ENCODE data around the gene GLG1. TPM values are rescaled to one million over a fixed set of nuclear protein-coding genes. Genes with fewer than 3 reads are reported as not detected.

The GLG1 gene
- total RNA-seq, 4 donors from 2014 or later, result 90.0 to 153 (median 113) TPM

DNA sequence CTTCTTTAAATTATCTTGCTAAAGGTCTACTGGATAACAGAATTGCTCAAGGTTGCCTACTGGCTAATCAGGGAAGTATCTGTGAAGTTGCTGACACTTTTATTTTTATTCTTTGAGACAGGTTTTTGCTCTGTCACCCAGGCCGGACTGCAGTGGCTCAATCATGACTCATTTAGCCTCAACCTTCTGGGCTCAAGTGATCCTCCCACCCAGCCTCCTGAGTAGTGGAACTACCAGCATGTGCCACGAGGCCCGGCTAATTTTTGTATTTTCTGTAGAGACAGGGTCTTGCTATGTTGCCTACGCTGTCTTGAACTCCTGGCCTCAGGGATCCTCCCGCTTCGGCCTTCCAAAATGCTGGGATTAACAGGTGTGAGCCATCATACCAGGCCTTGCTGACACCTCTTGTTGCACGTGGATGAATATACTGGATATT is 43.1 kb downstream of the GLG1 start:
- H3K36me3 ChIP-seq, result no peaks in the 10 kb centered on the region
- H3K27ac ChIP-seq, result no peak overlapping the region
- H3K9me3 ChIP-seq, result no peaks in the 10 kb centered on the region
- no peak overlapping the region for H3K4me3 ChIP-seq
- H3K4me1 ChIP-seq, result no peaks in the 10 kb centered on the region
- TF ChIP-seq, protein P1, sequence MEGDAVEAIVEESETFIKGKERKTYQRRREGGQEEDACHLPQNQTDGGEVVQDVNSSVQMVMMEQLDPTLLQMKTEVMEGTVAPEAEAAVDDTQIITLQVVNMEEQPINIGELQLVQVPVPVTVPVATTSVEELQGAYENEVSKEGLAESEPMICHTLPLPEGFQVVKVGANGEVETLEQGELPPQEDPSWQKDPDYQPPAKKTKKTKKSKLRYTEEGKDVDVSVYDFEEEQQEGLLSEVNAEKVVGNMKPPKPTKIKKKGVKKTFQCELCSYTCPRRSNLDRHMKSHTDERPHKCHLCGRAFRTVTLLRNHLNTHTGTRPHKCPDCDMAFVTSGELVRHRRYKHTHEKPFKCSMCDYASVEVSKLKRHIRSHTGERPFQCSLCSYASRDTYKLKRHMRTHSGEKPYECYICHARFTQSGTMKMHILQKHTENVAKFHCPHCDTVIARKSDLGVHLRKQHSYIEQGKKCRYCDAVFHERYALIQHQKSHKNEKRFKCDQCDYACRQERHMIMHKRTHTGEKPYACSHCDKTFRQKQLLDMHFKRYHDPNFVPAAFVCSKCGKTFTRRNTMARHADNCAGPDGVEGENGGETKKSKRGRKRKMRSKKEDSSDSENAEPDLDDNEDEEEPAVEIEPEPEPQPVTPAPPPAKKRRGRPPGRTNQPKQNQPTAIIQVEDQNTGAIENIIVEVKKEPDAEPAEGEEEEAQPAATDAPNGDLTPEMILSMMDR (IDR thresholded peaks at IDR 0.05), result peak in 2 of 6 experiments; percentile 18 to 25
- no peak for TF ChIP-seq POLR2A (IDR thresholded peaks at IDR 0.05)
- no peaks in the 10 kb centered on the region for H3K27me3 ChIP-seq
- DNase-seq, result peak in 1 of 3 donors; percentile 53

DNA sequence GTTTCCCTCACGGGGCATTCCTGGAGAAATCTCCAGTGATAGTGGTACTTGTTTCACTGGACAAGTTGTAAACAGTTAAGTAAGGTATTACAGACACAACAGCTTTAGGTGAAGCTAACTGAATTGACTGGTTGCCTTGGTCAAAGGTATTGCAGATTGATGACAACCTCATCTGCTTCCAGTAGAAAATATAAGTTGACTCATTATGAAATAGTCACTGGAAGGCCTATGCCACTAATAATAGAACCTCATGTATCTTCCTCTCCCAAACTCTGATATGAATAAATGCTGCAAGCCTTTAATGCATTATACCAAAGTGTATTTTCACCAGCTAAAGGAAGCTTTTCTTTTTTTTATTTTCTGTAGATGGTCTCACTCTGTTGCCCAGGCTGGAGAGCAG is 44.8 kb downstream of the GLG1 start:
- Histone ChIP-seq H3K36me3 (no peaks in the 10 kb centered on the region), H3K4me1 (no peaks in the 10 kb centered on the region), H3K27me3 (no peaks in the 10 kb centered on the region), H3K4me3 (no peak overlapping the region), H3K27ac (no peak overlapping the region), H3K9me3 (no peaks in the 10 kb centered on the region)
- DNase-seq, result no peak
- TF ChIP-seq POLR2A (IDR thresholded peaks at IDR 0.05), result no peak
- TF ChIP-seq, protein P1 (IDR thresholded peaks at IDR 0.05), result no peak

DNA sequence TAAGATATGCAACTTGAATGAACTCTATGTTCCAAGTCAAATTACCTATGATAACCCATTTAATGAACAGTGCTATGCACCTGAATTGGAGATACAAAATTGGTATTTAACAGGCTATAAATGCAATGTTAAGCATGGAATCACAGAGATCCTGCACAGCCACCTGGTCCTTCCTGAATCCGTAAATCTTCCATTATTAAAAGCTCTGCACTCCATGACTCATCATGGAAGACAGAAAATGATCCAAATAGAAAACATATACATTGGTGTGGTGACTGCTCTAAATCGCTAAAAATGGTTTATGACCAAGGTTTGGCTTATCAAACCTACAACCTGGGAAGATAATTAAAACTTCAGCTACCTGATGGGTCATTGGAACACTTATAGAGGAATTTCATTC is 45.3 kb downstream of the GLG1 start:
- DNase-seq, result no peak
- Histone ChIP-seq H3K36me3 (no peaks in the 10 kb centered on the region), H3K27ac (no peak overlapping the region), H3K4me1 (no peaks in the 10 kb centered on the region), H3K27me3 (no peaks in the 10 kb centered on the region), H3K9me3 (no peaks in the 10 kb centered on the region), H3K4me3 (no peak overlapping the region)
- TF ChIP-seq, protein P1 (IDR thresholded peaks at IDR 0.05), result no peak
- no peak for TF ChIP-seq POLR2A (IDR thresholded peaks at IDR 0.05)

DNA sequence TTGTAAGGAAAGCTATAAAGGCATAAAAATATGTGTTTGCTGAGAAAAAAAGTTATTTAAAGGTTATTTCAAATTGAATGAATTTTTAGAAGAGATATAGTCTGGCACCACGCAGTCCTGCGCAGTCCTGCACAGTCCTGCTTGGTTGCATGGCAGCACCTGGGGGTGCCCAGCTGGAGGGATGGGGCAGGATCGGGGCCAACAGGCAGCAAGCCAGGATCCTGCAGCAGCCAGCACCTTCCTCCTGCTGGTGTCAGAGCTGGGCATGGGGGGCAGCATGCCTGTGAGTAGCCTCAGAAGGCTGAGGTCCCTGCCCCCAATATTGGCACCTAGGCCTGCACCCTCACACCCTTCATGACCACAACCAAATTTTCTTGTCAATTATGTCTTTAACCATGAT is 46.0 kb downstream of the GLG1 start:
- Histone ChIP-seq H3K4me1 (no peaks in the 10 kb centered on the region), H3K27ac (no peak overlapping the region), H3K36me3 (no peaks in the 10 kb centered on the region), H3K9me3 (no peaks in the 10 kb centered on the region), H3K4me3 (no peak overlapping the region), H3K27me3 (no peaks in the 10 kb centered on the region)
- TF ChIP-seq, protein P1 (IDR thresholded peaks at IDR 0.05), result no peak
- no peak for TF ChIP-seq POLR2A (IDR thresholded peaks at IDR 0.05)
- no peak for DNase-seq

DNA sequence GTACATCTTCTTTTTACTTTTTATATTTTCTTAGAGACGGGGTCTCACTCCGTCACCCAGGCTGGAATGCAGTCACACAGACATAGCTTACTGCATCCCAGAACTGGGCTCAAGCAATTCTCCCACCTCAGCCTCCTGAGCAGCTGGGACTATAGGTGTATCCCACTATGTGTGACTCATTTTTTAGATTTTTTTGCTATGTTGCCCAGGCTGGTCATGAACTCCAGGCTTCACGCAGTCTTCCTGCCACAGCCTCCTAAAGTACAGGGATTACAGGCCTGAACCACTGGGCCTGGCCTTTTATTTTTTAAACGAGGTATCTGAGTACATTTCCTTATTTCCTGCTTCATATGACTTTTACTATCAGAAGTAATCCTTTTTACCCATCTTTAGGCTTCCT is 48.0 kb downstream of the GLG1 start:
- TF ChIP-seq POLR2A (IDR thresholded peaks at IDR 0.05), result no peak
- TF ChIP-seq, protein P1 (IDR thresholded peaks at IDR 0.05), result no peak
- H3K27ac ChIP-seq, result no peak overlapping the region
- DNase-seq, result no peak
- H3K4me3 ChIP-seq, result no peak overlapping the region
- no peaks in the 10 kb centered on the region for H3K27me3 ChIP-seq
- no peaks in the 10 kb centered on the region for H3K9me3 ChIP-seq
- H3K36me3 ChIP-seq, result no peaks in the 10 kb centered on the region
- no peaks in the 10 kb centered on the region for H3K4me1 ChIP-seq

DNA sequence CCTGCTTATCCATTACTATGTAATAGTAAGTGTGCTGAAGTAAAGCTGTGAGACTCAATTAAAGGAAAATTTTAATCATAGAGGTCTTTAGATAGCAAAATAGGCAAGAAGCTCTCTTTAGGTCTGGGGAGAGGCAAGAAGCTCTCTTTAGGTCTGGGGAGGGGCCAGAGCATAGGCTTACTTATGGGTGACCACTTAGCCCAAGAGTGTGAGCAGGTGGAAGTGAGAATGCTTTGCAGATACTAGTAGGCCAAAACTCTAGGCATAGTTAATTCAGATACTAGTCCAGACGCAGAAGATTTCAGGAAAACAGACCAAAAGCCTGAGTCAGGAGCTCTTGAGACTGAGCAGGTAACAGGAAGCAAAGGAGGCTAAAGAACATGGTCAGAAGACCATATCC is 49.6 kb downstream of the GLG1 start:
- H3K4me1 ChIP-seq, result no peaks in the 10 kb centered on the region
- DNase-seq, result no peak
- TF ChIP-seq POLR2A (IDR thresholded peaks at IDR 0.05), result no peak
- TF ChIP-seq, protein P1 (IDR thresholded peaks at IDR 0.05), result no peak
- H3K9me3 ChIP-seq, result no peaks in the 10 kb centered on the region
- no peak overlapping the region for H3K27ac ChIP-seq
- no peaks in the 10 kb centered on the region for H3K36me3 ChIP-seq
- no peak overlapping the region for H3K4me3 ChIP-seq
- no peaks in the 10 kb centered on the region for H3K27me3 ChIP-seq

Data from Peyer's patch (tissue), 4 donors.